OCI-LY1 (cell line): ENCODE measurements around the gene PWP2.
A peak's percentile ranks its signal among the peaks of the same experiment; 100 is the strongest.
"Not testable (repeated sequence)": the region's sequence is repeated elsewhere in the genome, so short reads cannot be mapped to it uniquely, and the experiment has no call there.

Experiments used
- H2AFZ ChIP-seq: fragments of 200-600 bp; sonication (generic), shearing (Covaris generic); 2 replicates; pipeline ENCODE4 v1.6.0; 2014; ENCODE audit warnings: antibody characterized with exemption, mild to moderate bottlenecking, low read length
- H3F3A ChIP-seq: fragments of 200-600 bp; sonication (generic), shearing (Covaris generic); 2 replicates; pipeline ENCODE4 v1.6.0; 2014; ENCODE audit warnings: mild to moderate bottlenecking, antibody characterized with exemption, low read length, moderate library complexity; ENCODE audit not compliant: insufficient read depth
- H3K27ac ChIP-seq: fragments of 200-600 bp; sonication (generic); 2 replicates; pipeline ENCODE4 v1.5.1; 2014; ENCODE audit warnings: low read length, mixed run types, mild to moderate bottlenecking, low read depth; ENCODE audit not compliant: poor library complexity, severe bottlenecking
- H3K27me3 ChIP-seq: fragments of 200-600 bp; sonication (generic); 2 replicates; pipeline ENCODE4 v1.6.0; 2014; ENCODE audit warnings: antibody characterized with exemption, mild to moderate bottlenecking, low read length, moderate library complexity; ENCODE audit not compliant: insufficient read depth
- H3K36me3 ChIP-seq: fragments of 200-600 bp; sonication (generic); 2 replicates; pipeline ENCODE4 v1.6.1; 2014; ENCODE audit warnings: mild to moderate bottlenecking, antibody characterized with exemption, low read length, moderate library complexity, mixed read lengths; ENCODE audit not compliant: insufficient read depth
- H3K4me1 ChIP-seq: fragments of 200-600 bp; sonication (generic); 2 replicates; pipeline ENCODE4 v1.5.1; 2014; ENCODE audit warnings: mild to moderate bottlenecking, low read length, moderate library complexity; ENCODE audit not compliant: insufficient read depth, severe bottlenecking
- H3K4me2 ChIP-seq: fragments of 200-600 bp; sonication (generic), shearing (Covaris generic); 2 replicates; pipeline ENCODE4 v1.6.1; 2014; ENCODE audit warnings: low read length
- H3K4me3 ChIP-seq: fragments of 200-600 bp; sonication (generic); 2 replicates; pipeline ENCODE4 v1.5.1; 2014; ENCODE audit warnings: low read length, low read depth, mild to moderate bottlenecking, mixed read lengths; ENCODE audit not compliant: poor library complexity, severe bottlenecking
- H3K79me2 ChIP-seq: fragments of 200-600 bp; shearing (Covaris generic); 2 replicates; pipeline ENCODE4 v1.6.1; 2016; ENCODE audit warnings: mixed run types, low read length, mixed read lengths; ENCODE audit not compliant: insufficient read depth
- H3K9ac ChIP-seq: fragments of 200-600 bp; sonication (generic), shearing (Covaris generic); 2 replicates; pipeline ENCODE4 v1.6.1; 2014; ENCODE audit warnings: mild to moderate bottlenecking, low read length, mixed read lengths
- H3K9me2 ChIP-seq: fragments of 200-600 bp; sonication (generic), shearing (Covaris generic); 2 replicates; pipeline ENCODE4 v1.6.1; 2014; ENCODE audit warnings: low read depth, mild to moderate bottlenecking, low read length, mixed read lengths
- H3K9me3 ChIP-seq: fragments of 200-600 bp; shearing (Covaris generic); 2 replicates; pipeline ENCODE4 v1.6.1; 2014; ENCODE audit warnings: low read length, mixed read lengths
- H4K20me1 ChIP-seq: fragments of 200-600 bp; sonication (generic), shearing (Covaris generic); 2 replicates; pipeline ENCODE4 v1.6.0; 2016; ENCODE audit warnings: mild to moderate bottlenecking, low read length; ENCODE audit not compliant: insufficient read depth
- EZH2 ChIP-seq: fragments of 200-600 bp; sonication (generic), shearing (Covaris generic); IDR thresholded peaks from 2 replicates; pipeline ENCODE4 v1.8.0; 2017; ENCODE audit warnings: borderline replicate concordance, mixed run types, mild to moderate bottlenecking, antibody characterized with exemption, low read length, moderate library complexity, mixed read lengths
- TF ChIP-seq, protein P1 (sequence below): fragments of 200-600 bp; sonication (generic), shearing (Covaris generic); IDR thresholded peaks from 2 replicates; pipeline ENCODE4 v1.5.1; 2017; ENCODE audit warnings: mild to moderate bottlenecking, antibody characterized with exemption, low read length, moderate library complexity, mixed read lengths

PWP2 gene

GRCh38 chr21:44094832-44095231, 12.4 kb upstream of the PWP2 start:
- Histone ChIP-seq H3K9ac (no peak overlapping the region), H3K79me2 (no peaks in the 10 kb centered on the region), H3K27me3 (no peaks in the 10 kb centered on the region), H2AFZ (no peak overlapping the region), H3K27ac (no peak overlapping the region), H3K4me1 (peaks cover 8% of the 10 kb centered on the region), H3K4me2 (no peak overlapping the region), H3K9me3 (no peaks in the 10 kb centered on the region), H3F3A (no peaks in the 10 kb centered on the region), H3K36me3 (peaks cover 35% of the 10 kb centered on the region), H4K20me1 (no peaks in the 10 kb centered on the region), H3K4me3 (no peak overlapping the region), H3K9me2 (no peaks in the 10 kb centered on the region)
- TF ChIP-seq, protein P1, sequence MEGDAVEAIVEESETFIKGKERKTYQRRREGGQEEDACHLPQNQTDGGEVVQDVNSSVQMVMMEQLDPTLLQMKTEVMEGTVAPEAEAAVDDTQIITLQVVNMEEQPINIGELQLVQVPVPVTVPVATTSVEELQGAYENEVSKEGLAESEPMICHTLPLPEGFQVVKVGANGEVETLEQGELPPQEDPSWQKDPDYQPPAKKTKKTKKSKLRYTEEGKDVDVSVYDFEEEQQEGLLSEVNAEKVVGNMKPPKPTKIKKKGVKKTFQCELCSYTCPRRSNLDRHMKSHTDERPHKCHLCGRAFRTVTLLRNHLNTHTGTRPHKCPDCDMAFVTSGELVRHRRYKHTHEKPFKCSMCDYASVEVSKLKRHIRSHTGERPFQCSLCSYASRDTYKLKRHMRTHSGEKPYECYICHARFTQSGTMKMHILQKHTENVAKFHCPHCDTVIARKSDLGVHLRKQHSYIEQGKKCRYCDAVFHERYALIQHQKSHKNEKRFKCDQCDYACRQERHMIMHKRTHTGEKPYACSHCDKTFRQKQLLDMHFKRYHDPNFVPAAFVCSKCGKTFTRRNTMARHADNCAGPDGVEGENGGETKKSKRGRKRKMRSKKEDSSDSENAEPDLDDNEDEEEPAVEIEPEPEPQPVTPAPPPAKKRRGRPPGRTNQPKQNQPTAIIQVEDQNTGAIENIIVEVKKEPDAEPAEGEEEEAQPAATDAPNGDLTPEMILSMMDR = no peak
- TF ChIP-seq EZH2 = no peak

GRCh38 chr21:44098507-44098906, 8.7 kb upstream of the PWP2 start:
- not testable (repeated sequence) for H4K20me1 ChIP-seq, H3K9me2 ChIP-seq, H2AFZ ChIP-seq, H3K9me3 ChIP-seq, H3K9ac ChIP-seq, H3K4me2 ChIP-seq, H3F3A ChIP-seq, H3K4me3 ChIP-seq, H3K27ac ChIP-seq, H3K27me3 ChIP-seq, H3K79me2 ChIP-seq, H3K4me1 ChIP-seq
- H3K36me3 ChIP-seq = peaks cover 11% of the 10 kb centered on the region

GRCh38 chr21:44098964-44099363, 8.2 kb upstream of the PWP2 start:
- not testable (repeated sequence) for H3K9me2 ChIP-seq, H3K4me3 ChIP-seq, H3K79me2 ChIP-seq, H3K4me2 ChIP-seq, H2AFZ ChIP-seq, H3K4me1 ChIP-seq, H3K9me3 ChIP-seq, H4K20me1 ChIP-seq, H3K9ac ChIP-seq, H3K27ac ChIP-seq, H3K27me3 ChIP-seq, H3F3A ChIP-seq, H3K36me3 ChIP-seq

- H3K4me2 ChIP-seq, H3K9me3 ChIP-seq, H3K27me3 ChIP-seq, H3K9ac ChIP-seq, H3K27ac ChIP-seq, H4K20me1 ChIP-seq, H3K36me3 ChIP-seq, H3F3A ChIP-seq, H3K79me2 ChIP-seq, H3K4me1 ChIP-seq, H3K9me2 ChIP-seq, H2AFZ ChIP-seq: not testable (repeated sequence)
- peak overlapping the region; percentile 46 for H3K4me3 ChIP-seq
Observed at GRCh38 chr21:44107589-44107988, 390 bp downstream of the PWP2 start.

- not testable (repeated sequence) for H3F3A ChIP-seq
Observed at GRCh38 chr21:44113702-44114371, 6.6 kb downstream of the PWP2 start.

GRCh38 chr21:44122131-44122530, 14.9 kb downstream of the PWP2 start:
- not testable (repeated sequence) for H3K4me3 ChIP-seq, H3K4me2 ChIP-seq, H3K9ac ChIP-seq, H3K79me2 ChIP-seq, H3F3A ChIP-seq, H3K27me3 ChIP-seq, H4K20me1 ChIP-seq, H3K9me3 ChIP-seq, H3K9me2 ChIP-seq, H3K36me3 ChIP-seq, H3K27ac ChIP-seq, H3K4me1 ChIP-seq, H2AFZ ChIP-seq

More at GRCh38 chr21:44113702-44114371, 6.6 kb downstream of the PWP2 start:
- H3K4me1 ChIP-seq, H3K9ac ChIP-seq, H3K79me2 ChIP-seq, H3K36me3 ChIP-seq, H4K20me1 ChIP-seq, H3K27ac ChIP-seq, H3K27me3 ChIP-seq, H3K4me3 ChIP-seq, H3K9me3 ChIP-seq, H3K4me2 ChIP-seq, H2AFZ ChIP-seq, H3K9me2 ChIP-seq: not testable (repeated sequence)

GRCh38 chr21:44127827-44128226, 20.6 kb downstream of the PWP2 start:
- H3K36me3 ChIP-seq, H3K9me2 ChIP-seq: not testable (repeated sequence)

More at GRCh38 chr21:44127827-44128226, 20.6 kb downstream of the PWP2 start:
- H3K27me3 ChIP-seq, H4K20me1 ChIP-seq, H3F3A ChIP-seq, H3K9ac ChIP-seq, H3K27ac ChIP-seq, H3K4me3 ChIP-seq, H3K79me2 ChIP-seq, H3K4me1 ChIP-seq, H3K4me2 ChIP-seq, H3K9me3 ChIP-seq, H2AFZ ChIP-seq: not testable (repeated sequence)
